Endothelial cell of umbilical vein (primary cell): Measurements from ENCODE around the gene NPTN.

Source experiments
- POLR2A ChIP-seq: IDR thresholded peaks from 2 replicates; pipeline ENCODE4 v1.6.1; 2012; ENCODE audit warnings: low read depth, mild to moderate bottlenecking, control low read depth, low read length
- POLR2AphosphoS5 ChIP-seq: IDR thresholded peaks from 2 replicates; pipeline ENCODE4 v1.6.1; 2012; ENCODE audit warnings: low read depth, mild to moderate bottlenecking, control low read depth, low read length, moderate library complexity; ENCODE audit not compliant: insufficient read depth

DNA sequence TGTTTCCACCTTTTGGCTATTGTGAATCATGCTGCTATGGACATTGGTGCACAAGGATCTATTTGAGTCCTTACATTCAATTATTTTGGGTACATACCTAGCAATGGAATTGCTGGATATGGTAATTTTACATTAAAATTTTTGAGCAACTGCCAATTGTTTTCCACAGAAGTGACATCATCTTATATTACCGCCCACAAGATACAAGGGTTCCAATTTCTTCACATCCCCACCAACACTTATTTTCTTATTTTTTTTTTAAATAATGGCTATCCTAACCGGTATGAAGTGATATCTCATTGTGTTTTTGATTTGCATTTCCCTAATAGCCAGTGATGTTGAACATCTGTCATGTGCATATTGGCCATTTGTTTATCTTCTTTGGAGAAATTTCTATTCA, 22.5 kb upstream of the NPTN start:
- no peak for TF ChIP-seq POLR2A
- no peak for TF ChIP-seq POLR2AphosphoS5
